ENCODE measurements around the gene EXOSC9. TPM values are rescaled to one million over a fixed set of nuclear protein-coding genes. Genes with fewer than 3 reads are reported as not detected.
A peak's percentile ranks its signal among the peaks of the same experiment; 100 is the strongest.

Gene EXOSC9
- total RNA-seq, 1 donor from 2014 or later, result 43.9 TPM

DNA sequence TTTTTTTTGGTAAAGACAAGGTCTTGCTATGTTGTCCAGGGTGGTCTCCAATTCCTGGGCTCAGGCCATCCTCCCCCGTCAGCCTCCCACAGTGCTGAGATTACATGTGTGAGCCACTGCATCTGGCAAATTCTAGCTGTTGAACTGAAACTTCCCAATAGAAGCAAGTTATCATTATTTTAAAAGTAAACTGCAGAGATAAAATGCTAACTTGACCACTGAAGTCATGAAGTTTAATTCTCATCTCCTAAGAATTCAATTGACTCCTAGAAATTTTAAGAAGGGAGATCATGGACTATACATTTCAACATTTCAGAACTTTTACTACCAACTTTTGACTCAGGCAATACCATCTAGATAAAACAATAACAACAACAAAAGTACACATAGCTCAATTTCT is 11.7 kb upstream of the EXOSC9 start:
- no peak for DNase-seq (ENCODE audit: low read depth, low spot score)

DNA sequence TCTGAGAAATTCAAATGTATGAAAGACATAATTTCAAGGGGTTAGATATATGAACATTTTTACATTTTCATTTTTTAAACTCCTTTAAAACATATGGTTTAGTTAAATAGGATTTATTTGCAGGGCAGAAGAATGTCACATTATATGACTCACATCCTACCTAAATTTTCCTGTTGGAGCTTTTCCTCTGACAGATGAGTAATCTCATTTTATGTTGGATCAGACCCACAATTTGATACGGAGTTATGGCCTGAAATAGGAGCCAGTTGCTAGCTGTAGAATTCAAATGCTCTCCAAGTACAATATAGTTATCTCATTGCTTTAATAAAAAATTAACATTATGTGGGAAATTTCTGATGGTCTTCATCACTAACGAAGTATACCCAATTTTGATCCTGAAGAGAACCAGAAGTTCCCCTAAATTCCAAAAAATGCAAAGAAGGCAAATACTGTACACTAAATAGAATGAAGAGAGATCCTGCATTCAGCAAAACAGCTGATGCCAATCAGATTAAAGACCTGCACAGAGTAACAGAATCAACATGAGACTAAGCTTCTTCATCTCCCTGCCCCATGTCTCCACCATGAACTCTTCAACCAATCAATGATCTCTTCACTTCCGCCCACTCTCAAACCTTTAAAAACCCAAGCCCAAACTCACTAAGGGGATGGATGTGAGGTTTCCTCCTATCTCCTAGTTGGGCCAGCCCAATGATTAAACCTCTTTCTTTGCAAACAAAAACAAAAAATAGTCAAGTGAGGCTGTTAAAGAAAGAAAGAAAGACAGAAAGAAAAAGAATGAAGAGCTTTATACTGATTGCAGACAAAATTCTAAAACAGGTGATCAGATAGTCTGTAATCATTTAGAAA is 10.9 kb upstream of the EXOSC9 start:
- DNase-seq (ENCODE audit: low read depth, low spot score), result peak; percentile 57

DNA sequence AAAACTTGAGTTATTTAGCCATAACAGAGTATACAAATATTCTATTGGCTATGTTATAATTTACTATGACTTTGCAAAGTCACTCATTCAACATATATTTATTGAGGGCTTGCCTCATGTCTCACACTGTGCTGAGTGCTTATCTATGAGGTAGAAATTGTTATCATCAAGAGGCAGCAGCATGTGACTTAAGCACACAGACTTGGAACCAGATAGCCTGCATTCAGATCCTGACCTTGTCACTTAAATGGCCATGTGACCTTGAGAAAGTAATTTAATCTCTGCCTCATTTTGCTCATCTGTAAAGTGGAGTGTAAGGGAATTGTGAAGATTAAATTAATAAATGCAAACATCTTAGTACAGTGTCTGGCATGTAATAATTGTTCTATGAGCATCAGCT is 10.1 kb upstream of the EXOSC9 start:
- DNase-seq (ENCODE audit: low read depth, low spot score), result no peak

DNA sequence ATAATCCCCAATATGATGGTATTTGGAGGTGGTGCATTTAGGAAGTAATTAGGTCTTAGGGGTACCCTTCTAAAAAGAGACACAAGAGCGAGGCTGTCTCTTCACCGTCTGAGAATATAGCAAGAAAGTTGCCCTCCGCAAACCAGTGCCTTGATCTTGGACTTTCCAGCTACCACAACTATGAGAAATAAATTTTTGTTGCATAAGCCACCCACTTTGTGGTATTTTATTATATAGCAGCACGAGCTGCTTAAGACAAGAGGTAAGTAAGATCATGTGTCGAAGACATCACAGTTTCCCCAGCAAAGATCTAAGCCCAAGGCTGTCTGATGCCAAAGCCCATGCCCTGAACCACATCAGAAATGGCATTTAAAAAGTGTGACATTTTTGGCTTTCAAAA is 9.6 kb upstream of the EXOSC9 start:
- DNase-seq (ENCODE audit: low read depth, low spot score), result no peak

DNA sequence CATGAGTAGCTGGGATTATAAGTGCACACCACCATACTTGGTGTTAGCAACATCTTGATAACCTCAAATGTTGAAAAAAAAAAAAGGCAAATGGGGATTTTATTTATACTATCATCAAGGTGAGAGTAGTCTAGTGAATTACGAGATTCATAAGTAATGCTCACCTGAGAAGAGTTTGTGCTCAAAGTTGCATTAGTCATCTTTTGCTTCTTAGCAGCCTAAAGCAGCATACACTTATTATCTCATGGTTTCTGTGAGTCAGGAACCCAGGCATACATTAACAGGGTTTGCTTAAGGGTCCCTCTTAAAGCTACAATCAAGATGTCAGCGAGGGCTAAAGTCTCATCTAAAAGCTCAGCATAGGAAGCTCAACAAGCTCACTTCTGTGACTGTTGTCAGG is 8.2 kb upstream of the EXOSC9 start:
- no peak for DNase-seq (ENCODE audit: low read depth, low spot score)

DNA sequence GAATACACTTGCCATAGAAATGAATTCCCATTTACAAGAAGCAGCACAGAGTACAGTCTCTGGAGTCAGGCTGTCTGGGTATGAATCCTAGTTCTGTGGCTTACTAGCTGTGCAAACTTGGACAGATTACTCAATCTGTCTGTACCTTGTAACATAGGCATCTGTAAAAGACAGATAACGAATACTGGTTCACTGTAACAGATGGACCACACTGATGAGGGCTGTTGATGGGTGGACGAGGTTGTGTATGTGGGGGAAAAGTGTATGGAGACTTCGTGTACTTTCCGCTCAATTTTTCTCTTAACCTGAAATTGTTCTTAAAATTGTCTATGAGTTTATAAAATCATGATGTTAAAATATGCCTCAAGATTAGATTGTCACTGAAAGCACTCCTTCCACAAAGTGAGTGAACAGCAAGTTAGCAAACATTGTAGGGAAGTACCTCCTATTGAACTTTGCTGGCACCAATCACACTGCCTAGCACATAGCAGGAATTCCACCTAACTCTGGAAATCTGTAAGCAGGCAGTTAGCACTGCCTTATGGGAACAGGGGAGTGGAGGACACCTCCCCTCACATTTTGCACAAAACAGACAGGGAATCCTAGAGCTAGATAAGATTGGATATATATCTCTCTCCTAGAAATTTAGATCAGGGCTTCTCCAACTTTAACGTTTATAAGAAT is 6.5 kb upstream of the EXOSC9 start:
- DNase-seq (ENCODE audit: low read depth, low spot score), result no peak

DNA sequence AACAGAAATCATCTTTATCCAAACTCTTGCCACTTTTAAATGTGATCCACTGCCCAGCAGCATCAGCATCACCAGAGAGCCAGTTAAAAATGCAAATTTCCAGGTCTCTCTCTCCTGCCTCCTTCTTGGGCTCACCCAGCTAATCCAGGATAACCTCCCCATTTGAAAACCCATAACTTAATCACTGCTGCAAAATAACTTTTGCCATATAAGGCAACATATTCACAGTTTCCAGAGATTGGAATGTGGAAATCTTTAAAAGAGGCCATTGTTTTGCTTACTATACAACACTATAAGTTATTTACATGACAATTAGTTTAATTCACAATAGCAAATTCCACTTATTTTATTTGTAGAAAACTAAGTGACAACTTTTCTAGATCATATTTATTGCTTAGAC is 4.8 kb upstream of the EXOSC9 start:
- DNase-seq (ENCODE audit: low read depth, low spot score), result no peak

DNA sequence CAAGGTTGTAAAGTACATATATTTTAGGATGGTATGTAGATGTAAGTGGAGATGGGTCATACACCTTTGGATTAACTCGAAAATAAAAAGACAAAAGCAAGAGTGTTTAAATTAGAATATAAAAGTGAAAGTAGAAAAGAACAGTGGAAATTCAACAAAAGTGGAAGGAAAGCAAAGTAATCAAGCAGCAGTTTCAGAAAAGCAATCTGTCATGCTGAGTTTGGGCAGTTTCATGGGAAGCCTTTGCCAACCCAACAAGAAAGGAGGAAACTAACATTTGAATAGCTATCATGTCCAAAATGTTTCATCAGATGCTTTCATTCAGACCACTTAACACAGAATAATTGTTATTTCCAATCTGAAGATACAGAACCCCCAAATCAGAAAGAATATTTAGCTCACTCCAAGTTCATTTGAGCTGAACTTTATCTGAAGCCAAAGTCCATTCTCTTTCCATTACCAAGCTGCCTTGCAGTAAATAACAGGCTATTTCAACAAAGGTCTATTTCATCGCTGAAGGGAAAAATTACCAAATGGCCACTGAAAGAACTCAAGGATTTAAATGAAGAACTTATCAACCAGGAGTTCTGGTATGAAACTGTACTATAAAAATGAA is 1.8 kb upstream of the EXOSC9 start:
- DNase-seq (ENCODE audit: low read depth, low spot score), result no peak

DNA sequence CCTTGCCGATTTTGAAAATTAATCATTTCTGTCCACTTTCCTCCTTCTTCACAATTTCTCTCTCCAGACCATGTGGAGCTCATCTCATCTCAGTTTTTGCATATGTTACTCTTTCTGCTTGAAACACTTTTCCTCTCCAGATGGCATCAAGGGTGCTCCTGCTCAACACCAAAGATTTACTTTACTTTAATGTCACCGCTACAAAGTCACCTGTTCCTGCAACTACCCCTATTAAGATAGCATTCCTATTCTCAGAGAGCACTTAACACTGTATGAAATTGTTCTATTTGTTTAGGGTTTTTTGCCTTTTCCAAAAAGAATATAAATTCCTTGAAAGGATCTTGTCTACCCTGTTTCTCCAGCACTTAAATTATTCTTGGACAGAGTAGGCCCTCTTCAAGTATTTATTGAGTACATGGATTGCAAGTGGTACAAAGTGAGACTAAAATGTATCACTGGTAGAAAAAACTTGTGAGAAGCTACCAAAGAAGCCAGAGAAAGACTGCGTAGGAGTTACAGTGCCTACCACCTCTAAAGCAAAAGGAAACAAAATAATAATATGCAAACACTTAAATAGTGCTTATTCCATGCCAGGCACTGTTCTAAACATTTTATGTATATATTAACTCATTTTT is 1.1 kb upstream of the EXOSC9 start:
- no peak for DNase-seq (ENCODE audit: low read depth, low spot score)

DNA sequence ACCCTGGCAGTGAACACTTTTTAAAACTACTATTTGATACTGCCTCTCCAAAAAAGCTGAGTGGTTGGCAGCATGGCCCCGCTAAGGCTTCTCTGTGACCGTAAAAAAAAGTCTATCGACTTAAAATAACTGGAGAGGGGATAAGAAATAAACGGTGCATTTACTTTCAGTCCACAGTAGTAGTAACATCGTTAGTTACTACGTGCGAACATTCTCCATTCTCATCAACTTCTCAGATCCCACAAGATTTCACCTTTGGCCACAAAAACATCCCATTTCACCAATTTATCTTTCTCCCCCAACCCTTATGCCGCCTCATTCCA is 524 bp upstream of the EXOSC9 start:
- no peak for DNase-seq (ENCODE audit: low read depth, low spot score)

DNA sequence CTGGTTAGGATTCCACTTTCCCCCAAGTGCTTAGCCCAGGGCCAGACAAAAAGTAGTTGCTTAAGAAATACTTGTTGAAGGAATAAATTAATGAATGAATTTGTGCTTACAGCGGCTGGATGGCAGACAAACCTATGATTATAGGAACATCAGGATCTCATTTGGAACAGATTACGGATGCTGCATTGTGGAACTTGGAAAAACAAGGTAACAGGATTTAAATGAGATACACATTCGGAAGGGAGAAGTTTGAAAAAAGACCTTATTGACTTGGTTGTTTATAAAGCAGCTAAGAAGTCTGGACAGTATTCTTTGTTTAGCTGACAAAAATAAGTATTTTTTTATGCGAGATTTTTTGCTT is 572 bp downstream of the EXOSC9 start:
- no peak for DNase-seq (ENCODE audit: low read depth, low spot score)

DNA sequence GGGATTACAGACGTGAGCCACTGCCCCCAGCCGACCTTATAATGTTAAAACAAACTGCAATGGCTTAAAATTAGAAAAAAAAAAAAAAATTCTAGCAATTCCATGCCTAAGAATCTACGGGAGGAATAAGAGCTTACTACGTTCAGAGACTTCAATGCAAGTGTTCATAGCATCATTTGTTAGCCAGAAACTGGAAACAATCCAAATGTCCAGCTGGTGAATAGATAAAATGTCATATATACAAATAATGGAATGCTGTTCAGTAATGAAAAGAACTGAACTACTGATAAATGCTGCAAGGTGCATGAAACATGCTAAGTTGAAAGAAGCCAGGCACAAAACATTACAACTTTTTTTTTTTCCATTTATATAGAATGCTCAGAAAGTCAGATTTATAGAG is 5.3 kb downstream of the EXOSC9 start:
- DNase-seq (ENCODE audit: low read depth, low spot score), result no peak

DNA sequence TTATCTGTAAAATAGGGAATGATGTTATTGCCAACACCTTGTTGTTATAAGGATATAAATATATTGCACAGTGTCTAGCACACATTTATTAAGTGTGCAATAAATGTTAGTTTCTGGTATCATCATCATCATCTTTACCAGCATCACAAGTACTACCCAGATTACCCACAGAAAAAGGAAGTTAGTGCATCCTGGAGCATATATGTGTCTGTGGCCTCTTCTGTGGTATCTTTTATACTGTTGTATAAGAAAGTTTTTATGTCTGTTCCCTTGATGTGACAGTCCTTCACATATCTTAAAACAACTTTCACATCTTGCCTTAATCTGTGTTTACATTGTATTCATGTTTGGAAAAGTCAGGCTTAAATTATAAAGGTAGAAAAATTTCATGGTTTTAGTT is 10.0 kb downstream of the EXOSC9 start:
- no peak for DNase-seq (ENCODE audit: low read depth, low spot score)

DNA sequence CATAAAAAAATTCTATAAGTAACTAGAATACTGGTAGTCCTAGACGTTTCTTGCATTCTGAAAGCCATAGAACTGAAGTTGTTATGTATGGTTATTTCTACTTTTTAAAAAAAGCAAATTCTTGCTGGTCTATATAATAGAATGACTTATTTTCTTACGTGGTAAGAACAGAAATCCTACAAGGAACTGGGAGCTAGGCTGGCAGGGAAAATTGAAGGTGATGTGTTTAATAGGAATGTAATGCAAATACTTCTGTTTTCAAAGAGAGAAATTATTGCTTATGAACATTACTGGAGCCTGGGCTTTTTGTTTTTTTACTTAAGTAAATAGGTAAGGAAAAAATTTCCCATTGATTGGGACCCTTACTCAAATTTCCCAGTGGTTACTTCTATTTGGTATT is 13.6 kb downstream of the EXOSC9 start:
- no peak for DNase-seq (ENCODE audit: low read depth, low spot score)

DNA sequence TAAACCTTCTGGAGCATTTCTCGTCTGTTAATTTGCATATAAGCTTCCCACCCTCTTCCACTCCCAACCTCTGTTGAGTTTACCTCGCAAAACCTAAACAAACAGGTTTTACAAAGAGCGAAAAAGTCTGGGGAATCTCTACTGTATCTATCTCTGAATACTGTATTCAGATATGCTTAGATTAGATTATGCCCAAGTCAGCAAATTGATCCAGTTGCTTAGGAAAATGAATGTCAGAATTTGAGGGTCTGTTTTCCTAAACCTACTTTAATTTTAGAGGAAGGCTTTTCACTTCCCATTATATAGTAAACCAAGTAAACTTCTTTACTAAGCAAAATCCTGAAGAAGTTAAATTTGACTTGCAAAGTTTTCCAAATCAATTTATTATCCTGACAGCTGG is 15.9 kb downstream of the EXOSC9 start:
- DNase-seq (ENCODE audit: low read depth, low spot score), result no peak

DNA sequence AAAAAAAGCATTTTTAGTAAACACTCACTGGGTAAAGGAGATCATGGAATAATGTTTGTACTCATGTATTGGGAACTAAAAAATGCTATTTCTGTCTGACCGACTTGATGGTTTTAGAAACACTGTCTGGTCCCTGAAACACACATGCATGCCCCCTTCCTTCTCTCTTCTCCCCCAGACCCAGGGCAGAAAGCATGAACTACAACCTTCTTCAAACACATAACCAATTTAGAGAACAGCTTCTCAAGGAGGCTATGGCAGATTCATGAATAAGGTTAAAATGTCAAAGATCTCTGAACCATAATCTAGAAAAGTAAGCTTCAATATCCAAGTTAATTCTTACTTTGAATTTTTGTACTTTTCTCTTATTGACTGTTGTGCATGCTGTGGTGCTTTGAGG is 16.6 kb downstream of the EXOSC9 start:
- no peak for DNase-seq (ENCODE audit: low read depth, low spot score)

DNA sequence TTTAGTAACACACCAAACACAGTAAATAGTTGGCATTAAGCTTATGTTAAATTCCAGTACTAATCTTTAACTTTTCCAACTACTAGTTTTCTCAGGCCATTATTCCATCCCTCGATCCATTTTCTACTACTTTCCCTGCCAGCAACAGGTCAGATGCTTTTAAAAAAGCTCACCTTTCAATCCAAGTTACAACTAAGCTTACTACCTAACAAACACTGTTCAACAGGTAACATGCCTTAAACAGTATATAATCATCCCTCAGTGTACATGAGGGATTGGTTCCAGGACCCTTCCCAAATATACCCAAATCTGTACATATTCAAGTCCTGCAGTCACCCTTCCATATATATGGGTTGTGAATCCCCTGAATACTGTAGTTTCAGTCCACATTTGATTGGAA is 17.1 kb downstream of the EXOSC9 start:
- DNase-seq (ENCODE audit: low read depth, low spot score), result no peak

DNA sequence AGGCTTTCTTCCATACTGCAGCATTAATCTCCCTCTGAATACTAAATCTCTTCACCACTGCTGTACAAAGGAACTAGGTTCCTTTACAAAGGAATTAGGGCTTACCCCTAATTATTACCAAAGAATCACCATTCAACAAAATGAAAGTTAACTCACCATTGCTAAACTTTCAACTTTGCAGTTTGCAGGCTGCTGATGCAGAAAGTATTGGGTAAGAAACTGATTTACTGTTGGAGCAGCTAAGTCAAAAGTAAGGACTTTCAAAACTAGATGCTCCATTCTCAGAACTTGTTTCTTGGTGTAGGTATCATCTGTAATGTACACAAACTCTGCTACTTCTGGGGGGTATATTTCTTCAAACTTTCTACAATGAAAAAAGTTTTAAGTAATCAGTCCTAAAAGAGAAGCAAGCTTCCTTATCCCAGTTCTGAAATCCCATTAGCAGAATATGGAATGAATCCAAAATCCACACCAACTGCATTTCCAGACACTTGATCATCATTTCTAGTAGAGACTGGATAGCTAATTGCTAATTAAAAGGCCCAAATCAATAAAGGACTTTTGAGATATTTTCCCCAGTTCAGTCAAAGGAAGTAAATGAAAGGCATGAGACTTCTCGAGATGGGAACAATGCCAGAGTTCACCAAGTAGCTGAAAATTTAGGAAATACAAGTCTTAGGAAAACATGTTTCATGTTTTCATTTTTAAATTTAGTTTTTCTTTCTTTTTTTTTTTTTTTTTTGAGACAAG is 18.3 kb downstream of the EXOSC9 start:
- DNase-seq (ENCODE audit: low read depth, low spot score), result no peak

DNA sequence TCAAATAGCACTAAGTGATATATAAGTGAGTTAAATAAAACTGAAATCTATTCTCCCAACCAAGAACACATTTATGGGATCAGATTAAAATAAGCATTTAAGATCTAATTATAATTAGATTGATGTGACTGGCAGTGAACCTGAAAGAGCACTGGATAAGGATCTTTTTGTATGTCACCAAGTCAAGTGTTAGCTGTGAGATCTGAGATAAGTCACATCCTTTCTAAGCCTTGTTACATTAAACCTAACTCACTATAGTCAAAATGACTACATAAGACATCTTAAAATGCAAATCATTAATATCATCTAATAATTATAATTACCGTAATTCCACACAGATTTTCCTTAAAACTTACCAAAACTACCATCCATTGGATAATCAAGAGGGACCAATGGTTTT is 20.9 kb downstream of the EXOSC9 start:
- DNase-seq (ENCODE audit: low read depth, low spot score), result no peak

DNA sequence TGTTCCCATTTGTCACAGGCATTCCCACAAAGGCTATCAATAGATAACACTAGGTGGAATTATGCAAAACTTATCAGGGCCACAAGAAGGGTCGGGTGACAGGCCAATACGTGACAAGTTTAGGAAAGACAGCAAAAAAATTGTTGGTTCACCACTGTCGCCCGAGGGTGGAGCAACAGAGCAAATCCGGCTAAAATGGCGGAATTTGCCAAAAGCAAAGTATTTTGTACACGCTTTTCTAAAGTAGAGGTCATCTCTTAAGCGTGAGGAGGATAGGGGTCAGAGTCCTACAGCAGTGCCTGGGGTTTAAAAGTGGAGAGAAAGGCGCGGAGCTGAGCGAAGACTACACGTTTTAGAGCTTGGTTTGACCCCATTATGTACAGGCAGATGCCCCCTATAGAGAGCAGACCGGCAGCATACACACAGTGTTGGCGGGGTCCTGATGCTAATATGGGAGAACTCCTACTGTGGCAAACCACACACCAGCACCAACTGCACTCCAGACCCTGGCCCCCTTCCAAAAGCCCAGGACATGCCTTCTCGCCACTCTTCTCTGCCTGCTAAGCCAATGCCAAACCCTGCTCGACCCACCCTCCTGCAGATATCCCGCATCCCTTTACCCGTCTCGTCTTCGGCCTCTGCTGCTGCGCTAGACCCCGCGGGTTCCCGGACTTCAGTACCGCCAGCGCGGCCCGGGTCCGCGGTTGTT is 21.8 kb downstream of the EXOSC9 start:
- DNase-seq (ENCODE audit: low read depth, low spot score), result no peak

Measured in pulmonary artery endothelial cell (primary cell).